A673 (cell line): ENCODE measurements around the gene USE1.

ENCODE experiments used
- EZH2 ChIP-seq: fragments of 200-600 bp; sonication (generic); IDR thresholded peaks from 2 replicates; pipeline ENCODE4 v1.6.1; 2017; ENCODE audit warnings: borderline replicate concordance, low read depth, mild to moderate bottlenecking, mixed read lengths, antibody characterized with exemption, low read length; ENCODE audit not compliant: poor library complexity, severe bottlenecking
- TF ChIP-seq, protein P1 (sequence below): fragments of 300-800, 200-600 bp; sonication (generic); conservative IDR thresholded peaks from 2 replicates; pipeline ENCODE4 v1.5.1; 2017; ENCODE audit warnings: low read depth, mild to moderate bottlenecking, antibody characterized with exemption, low read length, moderate library complexity, mixed read lengths

DNA sequence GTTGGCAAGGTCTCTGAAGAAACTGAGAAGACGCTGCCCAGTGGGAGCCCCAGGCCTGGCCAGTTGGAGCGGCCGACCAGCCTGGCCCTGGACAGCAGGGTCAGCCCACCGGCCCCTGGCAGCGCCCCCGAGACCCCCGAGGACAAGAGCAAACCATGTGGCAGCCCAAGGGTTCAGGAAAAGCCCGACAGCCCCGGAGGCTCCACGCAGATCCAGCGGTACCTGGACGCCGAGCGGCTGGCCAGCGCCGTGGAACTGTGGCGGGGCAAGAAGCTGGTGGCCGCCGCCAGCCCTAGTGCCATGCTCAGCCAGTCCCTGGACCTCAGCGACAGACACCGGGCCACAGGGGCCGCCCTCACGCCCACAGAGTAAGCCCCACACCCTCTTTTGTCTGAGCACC is 20.1 kb upstream of the USE1 start:
- TF ChIP-seq, protein P1, sequence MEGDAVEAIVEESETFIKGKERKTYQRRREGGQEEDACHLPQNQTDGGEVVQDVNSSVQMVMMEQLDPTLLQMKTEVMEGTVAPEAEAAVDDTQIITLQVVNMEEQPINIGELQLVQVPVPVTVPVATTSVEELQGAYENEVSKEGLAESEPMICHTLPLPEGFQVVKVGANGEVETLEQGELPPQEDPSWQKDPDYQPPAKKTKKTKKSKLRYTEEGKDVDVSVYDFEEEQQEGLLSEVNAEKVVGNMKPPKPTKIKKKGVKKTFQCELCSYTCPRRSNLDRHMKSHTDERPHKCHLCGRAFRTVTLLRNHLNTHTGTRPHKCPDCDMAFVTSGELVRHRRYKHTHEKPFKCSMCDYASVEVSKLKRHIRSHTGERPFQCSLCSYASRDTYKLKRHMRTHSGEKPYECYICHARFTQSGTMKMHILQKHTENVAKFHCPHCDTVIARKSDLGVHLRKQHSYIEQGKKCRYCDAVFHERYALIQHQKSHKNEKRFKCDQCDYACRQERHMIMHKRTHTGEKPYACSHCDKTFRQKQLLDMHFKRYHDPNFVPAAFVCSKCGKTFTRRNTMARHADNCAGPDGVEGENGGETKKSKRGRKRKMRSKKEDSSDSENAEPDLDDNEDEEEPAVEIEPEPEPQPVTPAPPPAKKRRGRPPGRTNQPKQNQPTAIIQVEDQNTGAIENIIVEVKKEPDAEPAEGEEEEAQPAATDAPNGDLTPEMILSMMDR: no peak
- TF ChIP-seq EZH2: no peak
